Trophoblast cell (in vitro differentiated cells and primary cell): Measurements from ENCODE around the gene ZNF366.
A peak's percentile ranks its signal among the peaks of the same experiment; 100 is the strongest.

Experiments
- DNase-seq, 2 donors: peaks; one replicate each; pipeline ENCODE4 v3.0.0-alpha.2; 2016
- H2AFZ ChIP-seq: 2 replicates; pipeline ENCODE4 v1.6.1; 2013; ENCODE audit warnings: low read length, moderate library complexity, mild to moderate bottlenecking; ENCODE audit not compliant: insufficient read depth, poor library complexity
- H2AK5ac ChIP-seq: 2 replicates; pipeline ENCODE4 v1.6.1; 2013; ENCODE audit warnings: mild to moderate bottlenecking, low read length
- H2BK120ac ChIP-seq: 2 replicates; pipeline ENCODE4 v1.6.1; 2013; ENCODE audit warnings: low read length, mild to moderate bottlenecking, moderate library complexity; ENCODE audit not compliant: insufficient read depth, poor library complexity
- H2BK12ac ChIP-seq: 2 replicates; pipeline ENCODE4 v1.6.1; 2013; ENCODE audit warnings: mild to moderate bottlenecking, low read length, moderate library complexity
- H2BK5ac ChIP-seq: 2 replicates; pipeline ENCODE4 v1.6.1; 2013; ENCODE audit warnings: low read length, low read depth, moderate library complexity, mild to moderate bottlenecking; ENCODE audit not compliant: poor library complexity
- H3K14ac ChIP-seq: 2 replicates; pipeline ENCODE4 v1.6.1; 2013; ENCODE audit warnings: mild to moderate bottlenecking, low read length
- H3K18ac ChIP-seq: 2 replicates; pipeline ENCODE4 v1.6.1; 2013; ENCODE audit warnings: mild to moderate bottlenecking, low read length
- H3K23ac ChIP-seq: 2 replicates; pipeline ENCODE4 v1.6.1; 2013; ENCODE audit warnings: low read length
- H3K27ac ChIP-seq: 2 replicates; pipeline ENCODE4 v1.5.1; 2013; ENCODE audit warnings: low read depth, mild to moderate bottlenecking, inconsistent platforms, low read length, moderate library complexity
- H3K27me3 ChIP-seq: 2 replicates; pipeline ENCODE4 v1.6.1; 2013; ENCODE audit warnings: inconsistent platforms, mild to moderate bottlenecking, low read length, moderate library complexity; ENCODE audit not compliant: insufficient read depth
- H3K36me3 ChIP-seq, 2 experiments: 1 replicate in 1 of 2; 2 replicates in 1 of 2; pipeline ENCODE4 v1.6.1; 2013; ENCODE audit warnings: low read length in 2 of 2, mild to moderate bottlenecking in 2 of 2, moderate library complexity in 1 of 2; ENCODE audit not compliant: insufficient read depth in 2 of 2, control insufficient read depth in 1 of 2
- H3K4ac ChIP-seq: 2 replicates; pipeline ENCODE4 v1.6.1; 2013; ENCODE audit warnings: low read depth, mild to moderate bottlenecking, low read length, moderate library complexity
- H3K4me1 ChIP-seq, 2 experiments: 1 replicate in 1 of 2; 2 replicates in 1 of 2; pipeline ENCODE4 v1.6.1; 2013; ENCODE audit warnings: low read length in 2 of 2, mild to moderate bottlenecking in 2 of 2, moderate library complexity in 1 of 2; ENCODE audit not compliant: insufficient read depth in 2 of 2, control insufficient read depth in 1 of 2
- H3K4me2 ChIP-seq: 2 replicates; pipeline ENCODE4 v1.6.1; 2013; ENCODE audit warnings: inconsistent platforms, mild to moderate bottlenecking, low read length, moderate library complexity
- H3K4me3 ChIP-seq: 2 replicates; pipeline ENCODE4 v1.5.1; 2013; ENCODE audit warnings: mild to moderate bottlenecking, low read depth, low read length, inconsistent platforms
- H3K79me1 ChIP-seq: one replicate; pipeline ENCODE4 v1.6.1; 2013; ENCODE audit warnings: low read length
- H3K79me2 ChIP-seq: 2 replicates; pipeline ENCODE4 v1.6.1; 2013; ENCODE audit warnings: low read length, mild to moderate bottlenecking; ENCODE audit not compliant: control insufficient read depth, insufficient read depth, poor library complexity
- H3K9ac ChIP-seq: 2 replicates; pipeline ENCODE4 v1.6.1; 2013; ENCODE audit warnings: mild to moderate bottlenecking, low read length
- H3K9me3 ChIP-seq: 2 replicates; pipeline ENCODE4 v1.6.1; 2013; ENCODE audit warnings: low read depth, mild to moderate bottlenecking, control low read depth, inconsistent platforms, low read length; ENCODE audit not compliant: insufficient read depth
- H4K12ac ChIP-seq: 2 replicates; pipeline ENCODE4 v1.6.1; 2013; ENCODE audit warnings: low read depth, mild to moderate bottlenecking, low read length, moderate library complexity
- H4K8ac ChIP-seq: 2 replicates; pipeline ENCODE4 v1.6.1; 2013; ENCODE audit warnings: low read depth, mild to moderate bottlenecking, low read length, moderate library complexity
- H4K91ac ChIP-seq: one replicate; pipeline ENCODE4 v1.6.1; 2013; ENCODE audit warnings: low read depth, mild to moderate bottlenecking, low read length, moderate library complexity
- WGBS: extraction: QIAGEN DNeasy Blood & Tissue Kit; methylation state at CpG from one replicate; pipeline ENCODE4 v1.1.7; 2013; ENCODE audit warnings: missing lambda C conversion rate; ENCODE audit not compliant: insufficient read length, insufficient coverage; ENCODE audit errors: extremely low coverage; 5-methylcytosine and 5-hydroxymethylcytosine counted together

The ZNF366 gene

DNA sequence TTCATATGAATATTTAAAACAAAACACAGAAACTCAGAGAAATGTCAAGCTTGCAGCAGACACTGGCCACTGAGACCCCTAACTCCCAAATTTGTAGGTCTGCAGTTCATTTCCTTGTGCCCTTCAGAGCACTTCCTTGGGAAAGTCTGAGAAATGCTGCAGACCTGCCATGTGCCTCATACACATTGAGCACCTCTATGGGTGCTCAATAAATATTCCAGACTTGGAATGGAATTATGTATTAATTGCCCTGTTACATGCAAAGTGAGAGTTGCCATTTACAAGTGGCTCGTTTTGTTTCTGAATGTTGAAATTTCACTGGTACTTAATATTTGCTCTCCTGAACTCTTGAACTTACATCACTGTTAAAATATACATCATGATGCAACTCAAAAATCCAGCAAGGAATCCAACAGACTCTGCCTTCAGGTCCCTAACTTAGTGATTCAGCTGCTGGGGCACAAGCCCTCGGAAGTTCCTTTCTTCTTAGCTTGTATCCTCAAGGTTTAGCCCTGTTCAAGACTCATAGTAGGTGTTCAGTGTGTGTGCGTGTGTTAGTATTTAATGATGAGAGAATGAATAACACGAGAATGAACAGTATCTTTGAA, 96.4 kb downstream of the ZNF366 start:
- no peaks in the 10 kb centered on the region for H3K79me2 ChIP-seq
- no peaks in the 10 kb centered on the region for H3K36me3 ChIP-seq
- no peak overlapping the region for H3K4me2 ChIP-seq
- no peak overlapping the region for H4K91ac ChIP-seq
- peaks cover 9 to 15% of the 10 kb centered on the region in 2 experiments for H3K4me1 ChIP-seq
- H3K18ac ChIP-seq = no peak overlapping the region
- peak; percentile 27 to 74 for DNase-seq
- H3K9me3 ChIP-seq = no peaks in the 10 kb centered on the region
- no peak overlapping the region for H2BK120ac ChIP-seq
- H4K8ac ChIP-seq = no peak overlapping the region
- H3K4ac ChIP-seq = no peak overlapping the region
- H3K4me3 ChIP-seq = no peak overlapping the region
- no peaks in the 10 kb centered on the region for H3K27me3 ChIP-seq
- no peak overlapping the region for H2BK12ac ChIP-seq
- H3K79me1 ChIP-seq = peaks cover 12% of the 10 kb centered on the region
- no peak overlapping the region for H2AK5ac ChIP-seq
- no peak overlapping the region for H2AFZ ChIP-seq
- no peak overlapping the region for H4K12ac ChIP-seq
- H3K23ac ChIP-seq = no peak overlapping the region
- H2BK5ac ChIP-seq = no peak overlapping the region
- H3K14ac ChIP-seq = no peak overlapping the region
- no peak overlapping the region for H3K27ac ChIP-seq
- no peak overlapping the region for H3K9ac ChIP-seq
- no CpG with 5 or more reads among the region's 4 CpGs for WGBS

DNA sequence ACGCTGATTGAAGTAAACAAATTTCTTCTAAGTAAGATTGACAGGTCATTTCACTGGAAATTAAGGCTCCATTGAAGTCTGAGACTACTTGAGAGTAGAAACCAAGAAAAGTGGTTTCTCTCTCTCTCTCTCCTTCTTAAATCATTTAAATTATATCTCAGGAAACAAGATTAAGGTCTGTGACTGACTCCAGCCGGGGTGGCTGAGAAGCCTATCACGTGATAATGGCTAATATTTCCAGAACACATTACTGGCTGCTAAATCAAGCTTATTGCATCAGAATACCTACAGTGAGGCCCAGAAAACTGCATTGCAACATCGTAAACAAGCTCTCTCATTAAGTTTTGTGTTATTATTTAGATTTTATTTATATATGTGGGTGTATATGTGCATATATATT, 98.6 kb downstream of the ZNF366 start:
- Histone ChIP-seq H3K27ac (no peak overlapping the region), H3K4ac (no peak overlapping the region), H4K8ac (no peak overlapping the region), H3K14ac (no peak overlapping the region), H2BK12ac (no peak overlapping the region), H3K23ac (no peak overlapping the region), H3K18ac (no peak overlapping the region), H3K9ac (no peak overlapping the region), H2BK120ac (no peak overlapping the region), H4K91ac (no peak overlapping the region), H3K79me1 (peaks cover 12% of the 10 kb centered on the region), H2BK5ac (no peak overlapping the region), H3K9me3 (no peaks in the 10 kb centered on the region), H2AK5ac (no peak overlapping the region), H3K79me2 (no peaks in the 10 kb centered on the region), H3K27me3 (no peaks in the 10 kb centered on the region), H4K12ac (no peak overlapping the region), H3K36me3 (no peaks in the 10 kb centered on the region), H3K4me1 (peaks cover 9 to 12% of the 10 kb centered on the region in 2 experiments), H2AFZ (no peak overlapping the region), H3K4me3 (no peak overlapping the region), H3K4me2 (no peak overlapping the region)
- WGBS = no CpG with 5 or more reads among the region's 4 CpGs
- DNase-seq = peak in 1 of 2 donors; percentile 30

DNA sequence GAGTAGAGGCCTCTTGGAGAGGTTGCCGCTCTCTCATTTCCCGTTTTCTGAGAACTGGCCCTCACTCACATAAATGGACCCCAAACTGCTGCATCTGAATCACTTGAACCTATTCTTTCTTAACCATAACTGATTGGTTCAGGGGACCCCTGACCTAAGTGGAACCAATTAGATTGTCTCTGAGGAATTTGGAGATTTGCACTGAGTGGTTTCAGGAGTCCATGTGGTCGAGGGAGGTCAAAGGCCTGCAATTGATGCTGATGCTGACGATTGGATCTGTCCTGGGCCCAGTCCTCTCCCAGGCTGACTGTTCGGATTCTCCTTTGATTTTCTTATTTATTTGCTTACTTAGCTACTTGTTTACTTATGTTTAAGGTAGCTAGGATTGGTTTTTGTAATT, 99.1 kb downstream of the ZNF366 start:
- Histone ChIP-seq H3K4me3 (no peak overlapping the region), H3K27ac (no peak overlapping the region), H2BK120ac (no peak overlapping the region), H3K27me3 (no peaks in the 10 kb centered on the region), H3K9me3 (no peaks in the 10 kb centered on the region), H3K9ac (no peak overlapping the region), H3K18ac (no peak overlapping the region), H3K4ac (no peak overlapping the region), H2BK5ac (no peak overlapping the region), H4K8ac (no peak overlapping the region), H4K12ac (no peak overlapping the region), H2AK5ac (no peak overlapping the region), H2BK12ac (no peak overlapping the region), H3K79me2 (no peaks in the 10 kb centered on the region), H3K14ac (no peak overlapping the region), H3K23ac (no peak overlapping the region), H3K4me1 (peaks cover 8 to 9% of the 10 kb centered on the region in 2 experiments), H3K79me1 (peaks cover 10% of the 10 kb centered on the region), H4K91ac (no peak overlapping the region), H2AFZ (no peak overlapping the region), H3K4me2 (no peak overlapping the region), H3K36me3 (no peaks in the 10 kb centered on the region)
- DNase-seq = no peak
- WGBS = no CpG with 5 or more reads among the region's 5 CpGs

DNA sequence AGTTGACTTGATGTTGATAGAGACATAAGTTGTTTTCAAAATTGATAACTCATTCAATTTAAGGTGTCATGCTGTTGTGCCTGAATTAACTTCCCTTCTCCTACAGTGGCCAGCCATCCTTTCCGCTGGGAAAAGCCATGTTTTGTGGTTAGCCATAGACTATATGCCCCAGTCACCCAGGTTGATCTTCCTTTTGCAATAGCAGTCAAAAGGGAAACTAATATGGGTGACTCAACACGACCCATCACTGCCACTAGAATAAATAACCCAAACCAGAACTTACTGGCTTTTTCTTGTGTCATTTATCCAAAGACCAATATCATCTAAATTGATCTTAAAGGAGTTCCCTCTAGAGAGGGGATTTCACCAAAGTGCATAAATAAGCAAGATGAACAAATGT, 99.7 kb downstream of the ZNF366 start:
- no peak overlapping the region for H3K9ac ChIP-seq
- H2AFZ ChIP-seq = no peak overlapping the region
- H3K9me3 ChIP-seq = no peaks in the 10 kb centered on the region
- H3K4ac ChIP-seq = no peak overlapping the region
- H4K91ac ChIP-seq = no peak overlapping the region
- no peak overlapping the region for H3K23ac ChIP-seq
- no peak overlapping the region for H3K4me3 ChIP-seq
- no peak overlapping the region for H4K8ac ChIP-seq
- no peak overlapping the region for H3K14ac ChIP-seq
- H3K27me3 ChIP-seq = no peaks in the 10 kb centered on the region
- peaks cover 4 to 7% of the 10 kb centered on the region in 2 experiments for H3K4me1 ChIP-seq
- no peaks in the 10 kb centered on the region for H3K79me2 ChIP-seq
- H4K12ac ChIP-seq = no peak overlapping the region
- no CpG with 5 or more reads among the region's 2 CpGs for WGBS
- no peak for DNase-seq
- H3K36me3 ChIP-seq = no peaks in the 10 kb centered on the region
- H3K18ac ChIP-seq = no peak overlapping the region
- no peak overlapping the region for H2AK5ac ChIP-seq
- peaks cover 10% of the 10 kb centered on the region for H3K79me1 ChIP-seq
- H3K27ac ChIP-seq = no peak overlapping the region
- H2BK5ac ChIP-seq = peak overlapping the region; percentile 23
- H3K4me2 ChIP-seq = no peak overlapping the region
- H2BK12ac ChIP-seq = no peak overlapping the region
- H2BK120ac ChIP-seq = no peak overlapping the region
